Measurements from ENCODE around the gene ALK. TPM values are rescaled to one million over a fixed set of nuclear protein-coding genes. Genes with fewer than 3 reads are reported as not detected.

Gene ALK
- total RNA-seq, 2 experiments from 2014 or later: not detected

GRCh38 chr2:29290293-29291047 lies 630.9 kb downstream of the ALK start:
- Mint-ChIP-seq H3K4me3 (no peak overlapping the region), H3K27me3 (peaks cover 26% of the 10 kb centered on the region), H3K27ac (no peak overlapping the region), H3K36me3 (no peaks in the 10 kb centered on the region), H3K4me1 (no peaks in the 10 kb centered on the region), H3K9me3 (ENCODE audit: low read depth) (no peaks in the 10 kb centered on the region)
- no peak for DNase-seq
- ATAC-seq: no peak
- CTCF ChIA-PET: no interaction called here

GRCh38 chr2:29284671-29285070 lies 636.7 kb downstream of the ALK start:
- ATAC-seq (no peak), DNase-seq (no peak)
- H3K27ac Mint-ChIP-seq: no peak overlapping the region
- no peaks in the 10 kb centered on the region for H3K4me1 Mint-ChIP-seq
- no peaks in the 10 kb centered on the region for H3K9me3 Mint-ChIP-seq (ENCODE audit: low read depth)
- CTCF ChIA-PET: no interaction called here
- no peaks in the 10 kb centered on the region for H3K36me3 Mint-ChIP-seq
- peaks cover 5% of the 10 kb centered on the region for H3K27me3 Mint-ChIP-seq
- no peak overlapping the region for H3K4me3 Mint-ChIP-seq

- peaks cover 12% of the 10 kb centered on the region for H3K27me3 Mint-ChIP-seq
- CTCF ChIA-PET: no interaction called here
Measured at GRCh38 chr2:29281916-29282247, 639.5 kb downstream of the ALK start.

GRCh38 chr2:29281086-29281915 lies 640.1 kb downstream of the ALK start:
- DNase-seq (no peak), ATAC-seq (no peak)
- CTCF ChIA-PET: no interaction called here
- peaks cover 16% of the 10 kb centered on the region for H3K27me3 Mint-ChIP-seq
- no peaks in the 10 kb centered on the region for H3K4me1 Mint-ChIP-seq
- H3K9me3 Mint-ChIP-seq (ENCODE audit: low read depth): no peaks in the 10 kb centered on the region
- no peak overlapping the region for H3K27ac Mint-ChIP-seq
- H3K4me3 Mint-ChIP-seq: no peak overlapping the region
- no peaks in the 10 kb centered on the region for H3K36me3 Mint-ChIP-seq

More at GRCh38 chr2:29281916-29282247, 639.5 kb downstream of the ALK start:
- no peak for DNase-seq
- Mint-ChIP-seq H3K36me3 (no peaks in the 10 kb centered on the region), H3K27ac (no peak overlapping the region), H3K4me3 (no peak overlapping the region), H3K4me1 (no peaks in the 10 kb centered on the region), H3K9me3 (ENCODE audit: low read depth) (no peaks in the 10 kb centered on the region)
- ATAC-seq: no peak

GRCh38 chr2:29278966-29279365 lies 642.4 kb downstream of the ALK start:
- H3K4me1 Mint-ChIP-seq: no peaks in the 10 kb centered on the region
- no peaks in the 10 kb centered on the region for H3K36me3 Mint-ChIP-seq
- ATAC-seq (no peak), DNase-seq (no peak)
- CTCF ChIA-PET: no interaction called here
- no peak overlapping the region for H3K4me3 Mint-ChIP-seq
- H3K27me3 Mint-ChIP-seq: peaks cover 24% of the 10 kb centered on the region
- H3K27ac Mint-ChIP-seq: no peak overlapping the region
- no peaks in the 10 kb centered on the region for H3K9me3 Mint-ChIP-seq (ENCODE audit: low read depth)

- no peak for DNase-seq
- ATAC-seq: no peak
- Mint-ChIP-seq H3K36me3 (no peaks in the 10 kb centered on the region), H3K4me3 (no peak overlapping the region), H3K27me3 (peaks cover 33% of the 10 kb centered on the region), H3K27ac (no peak overlapping the region), H3K9me3 (ENCODE audit: low read depth) (no peaks in the 10 kb centered on the region), H3K4me1 (no peaks in the 10 kb centered on the region)
- CTCF ChIA-PET: interaction anchor here (2.0 kb wide), 1 partner anchor 33 kb away, joined by 4 read pairs; no protein-coding TSS in a partner anchor
Measured at GRCh38 chr2:29276151-29276550, 645.2 kb downstream of the ALK start.

- no peaks in the 10 kb centered on the region for H3K9me3 Mint-ChIP-seq (ENCODE audit: low read depth)
- H3K27ac Mint-ChIP-seq: no peak overlapping the region
- DNase-seq: no peak
- peaks cover 34% of the 10 kb centered on the region for H3K27me3 Mint-ChIP-seq
- no peak for ATAC-seq
- no peak overlapping the region for H3K4me3 Mint-ChIP-seq
- CTCF ChIA-PET: interaction anchor here (2.0 kb wide), 1 partner anchor 32 kb away, joined by 4 read pairs; no protein-coding TSS in a partner anchor
- no peaks in the 10 kb centered on the region for H3K36me3 Mint-ChIP-seq
- no peaks in the 10 kb centered on the region for H3K4me1 Mint-ChIP-seq
Measured at GRCh38 chr2:29275186-29275585, 646.2 kb downstream of the ALK start.

GRCh38 chr2:29273685-29274611 lies 647.4 kb downstream of the ALK start:
- DNase-seq: no peak
- peaks cover 36% of the 10 kb centered on the region for H3K27me3 Mint-ChIP-seq
- no peak overlapping the region for H3K27ac Mint-ChIP-seq
- CTCF ChIA-PET: interaction anchor here (2.0 kb wide), 1 partner anchor 31 kb away, joined by 4 read pairs; no protein-coding TSS in a partner anchor
- no peak for ATAC-seq
- H3K4me1 Mint-ChIP-seq: no peaks in the 10 kb centered on the region
- H3K9me3 Mint-ChIP-seq (ENCODE audit: low read depth): no peaks in the 10 kb centered on the region
- H3K36me3 Mint-ChIP-seq: no peaks in the 10 kb centered on the region
- no peak overlapping the region for H3K4me3 Mint-ChIP-seq

- Mint-ChIP-seq H3K9me3 (ENCODE audit: low read depth) (no peaks in the 10 kb centered on the region), H3K27ac (no peak overlapping the region), H3K4me1 (no peaks in the 10 kb centered on the region), H3K36me3 (no peaks in the 10 kb centered on the region), H3K4me3 (no peak overlapping the region), H3K27me3 (peaks cover 36% of the 10 kb centered on the region)
- DNase-seq: no peak
- no peak for ATAC-seq
- CTCF ChIA-PET: no interaction called here
Measured at GRCh38 chr2:29273004-29273684, 648.2 kb downstream of the ALK start.

- Mint-ChIP-seq H3K27me3 (peaks cover 33% of the 10 kb centered on the region), H3K36me3 (no peaks in the 10 kb centered on the region), H3K27ac (no peak overlapping the region), H3K4me3 (no peak overlapping the region), H3K9me3 (ENCODE audit: low read depth) (no peaks in the 10 kb centered on the region), H3K4me1 (no peaks in the 10 kb centered on the region)
- DNase-seq: no peak
- no peak for ATAC-seq
- CTCF ChIA-PET: no interaction called here
Measured at GRCh38 chr2:29272311-29272710, 649.1 kb downstream of the ALK start.

- Mint-ChIP-seq H3K4me1 (no peaks in the 10 kb centered on the region), H3K27ac (no peak overlapping the region), H3K9me3 (ENCODE audit: low read depth) (no peaks in the 10 kb centered on the region), H3K27me3 (peaks cover 28% of the 10 kb centered on the region), H3K36me3 (no peaks in the 10 kb centered on the region), H3K4me3 (no peak overlapping the region)
- ATAC-seq (no peak), DNase-seq (no peak)
- CTCF ChIA-PET: no interaction called here
Measured at GRCh38 chr2:29270701-29271121, 650.7 kb downstream of the ALK start.

- Mint-ChIP-seq H3K4me1 (no peaks in the 10 kb centered on the region), H3K4me3 (no peak overlapping the region), H3K27me3 (peaks cover 21% of the 10 kb centered on the region), H3K36me3 (no peaks in the 10 kb centered on the region), H3K9me3 (ENCODE audit: low read depth) (no peaks in the 10 kb centered on the region), H3K27ac (no peak overlapping the region)
- DNase-seq (no peak), ATAC-seq (no peak)
- CTCF ChIA-PET: interaction anchor here (0.8 kb wide), 1 partner anchor 17 kb away, joined by 3 read pairs; no protein-coding TSS in a partner anchor
Measured at GRCh38 chr2:29269765-29270109, 651.6 kb downstream of the ALK start.

Data from activated CD8-positive, alpha-beta memory T cell treated with anti-CD3 and anti-CD28 coated beads, Interleukin-2, amount 10 ng/mL, durations not matched to agents 7 days and 5 days (primary cell).